Measurements from ENCODE around the gene TMEM63B.
A peak's percentile ranks its signal among the peaks of the same experiment; 100 is the strongest.
"Not testable (repeated sequence)": the region's sequence is repeated elsewhere in the genome, so short reads cannot be mapped to it uniquely, and the experiment has no call there.

TMEM63B gene

DNA sequence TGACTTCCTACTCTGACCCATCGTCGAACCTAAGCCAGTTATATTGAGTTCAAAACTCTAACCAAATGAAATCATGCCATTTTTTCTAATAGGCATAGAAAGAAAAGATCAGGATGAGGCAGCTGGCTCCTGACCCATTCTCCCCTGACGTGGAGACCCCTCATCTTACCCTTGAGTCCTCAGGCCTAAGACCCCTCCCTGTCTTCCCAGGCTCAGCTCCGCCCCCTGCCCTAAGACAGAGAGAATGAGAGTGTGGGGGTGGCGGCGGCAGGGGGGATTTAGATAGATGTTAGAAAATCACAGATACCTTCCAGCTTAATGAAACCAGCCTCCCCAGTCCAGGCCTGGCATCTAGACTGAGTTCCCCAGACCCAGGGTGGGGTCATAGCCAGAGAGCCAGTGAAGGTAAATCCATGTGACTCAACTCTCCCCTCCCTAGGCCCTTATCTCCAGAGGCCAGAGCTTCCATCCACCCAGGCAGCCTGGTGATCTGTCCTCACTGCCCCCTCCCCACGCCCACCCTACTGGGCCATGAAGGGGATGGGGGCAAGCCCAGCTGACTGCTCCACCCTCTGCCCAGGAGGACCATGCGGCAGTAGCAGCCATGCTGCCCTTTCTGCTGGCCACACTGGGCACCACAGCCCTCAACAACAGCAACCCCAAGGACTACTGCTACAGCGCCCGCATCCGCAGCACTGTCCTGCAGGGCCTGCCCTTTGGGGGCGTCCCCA is 6.8 kb downstream of the TMEM63B start:
- no peak for TF ChIP-seq POLR2A (IDR thresholded peaks at IDR 0.05; ENCODE audit: low read length)
- TF ChIP-seq GATA1 (IDR thresholded peaks at IDR 0.05; ENCODE audit: low read depth, low read length), result no peak
- peak; percentile 91 to 92 for DNase-seq

DNA sequence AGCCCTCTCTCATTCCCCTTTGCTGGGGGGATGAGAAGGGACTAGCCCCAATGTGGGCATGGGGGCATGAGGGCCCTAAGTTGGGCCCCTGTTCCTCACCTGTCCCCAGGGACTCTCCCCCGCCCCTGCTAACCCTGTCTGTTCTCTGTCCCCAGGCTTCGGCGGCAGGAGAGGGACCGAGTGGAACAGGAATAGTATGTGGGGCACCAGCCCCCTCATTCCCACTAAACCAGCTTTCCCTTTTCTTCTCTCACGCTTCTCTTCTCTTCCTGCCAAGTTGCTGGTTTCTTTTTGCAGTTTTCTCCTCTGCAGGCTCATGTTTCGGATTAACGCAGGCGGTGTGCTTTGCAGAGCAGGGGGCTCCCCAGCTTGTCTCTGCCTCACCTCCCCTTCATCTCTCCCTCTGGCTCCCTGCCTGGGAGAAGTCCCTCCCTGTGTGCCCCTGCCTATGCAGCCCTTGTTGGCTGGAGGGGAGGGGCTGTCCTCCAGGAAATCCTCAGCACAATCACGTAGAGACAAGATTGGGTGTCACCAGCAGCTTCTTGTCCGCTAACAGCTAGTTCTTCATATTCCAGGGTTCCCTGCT is 7.9 kb downstream of the TMEM63B start:
- TF ChIP-seq POLR2A (IDR thresholded peaks at IDR 0.05; ENCODE audit: low read length) (no peak), GATA1 (IDR thresholded peaks at IDR 0.05; ENCODE audit: low read depth, low read length) (no peak)
- DNase-seq, result no peak

DNA sequence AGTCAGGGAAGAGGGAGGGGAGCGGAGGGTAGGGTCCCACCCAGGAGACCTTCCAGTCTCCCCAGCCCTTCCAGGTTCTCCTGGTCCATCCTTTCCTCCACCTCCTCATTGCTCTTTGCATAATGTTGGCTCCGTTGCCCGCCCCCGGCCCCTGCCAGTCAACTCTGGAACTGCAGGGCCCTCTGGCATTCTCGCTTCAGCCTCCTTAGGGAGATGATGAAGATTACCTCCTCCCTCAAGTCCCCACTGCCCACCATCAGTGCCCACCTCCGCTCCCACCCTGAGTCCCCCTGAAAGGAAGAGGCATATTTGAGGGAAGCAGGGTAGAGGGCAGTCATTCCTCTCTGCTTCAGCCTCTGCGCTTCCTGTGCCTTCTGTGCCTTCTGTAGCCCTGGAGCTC is 8.5 kb downstream of the TMEM63B start:
- TF ChIP-seq POLR2A (IDR thresholded peaks at IDR 0.05; ENCODE audit: low read length), result no peak
- TF ChIP-seq GATA1 (IDR thresholded peaks at IDR 0.05; ENCODE audit: low read depth, low read length), result no peak
- DNase-seq, result no peak

DNA sequence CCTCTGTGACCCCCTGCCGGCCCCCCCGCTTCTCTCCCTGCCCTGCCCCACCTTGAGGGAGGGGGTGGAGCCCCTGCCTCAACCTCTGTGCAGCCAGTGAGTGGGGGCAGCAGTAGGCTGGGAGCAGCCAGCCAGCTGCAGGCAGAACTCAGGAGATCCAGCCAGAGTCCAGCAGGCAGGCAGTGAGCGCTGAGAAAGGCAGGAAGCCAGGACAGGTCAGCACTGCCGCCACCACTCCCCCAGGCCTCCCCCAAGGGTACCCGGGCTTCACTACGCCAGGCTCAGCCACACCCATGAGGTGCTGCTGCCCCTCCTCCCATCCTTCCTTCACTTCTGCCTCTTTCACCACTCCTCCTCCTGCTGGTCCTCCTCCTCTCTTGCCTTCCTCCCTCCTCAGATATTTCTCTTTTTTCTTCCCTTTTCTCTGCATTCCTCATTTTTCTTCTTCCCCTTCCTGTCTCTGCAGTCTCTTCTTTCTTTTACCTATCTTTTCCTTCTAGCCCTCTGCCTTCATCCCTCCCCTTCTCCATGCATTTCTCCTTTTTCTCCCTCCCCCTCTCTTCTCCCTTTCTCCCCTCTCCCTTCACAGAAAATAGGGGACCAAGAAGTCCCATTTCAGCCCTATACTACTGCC is 11.5 kb downstream of the TMEM63B start:
- no peak for TF ChIP-seq POLR2A (IDR thresholded peaks at IDR 0.05; ENCODE audit: low read length)
- TF ChIP-seq GATA1 (IDR thresholded peaks at IDR 0.05; ENCODE audit: low read depth, low read length), result no peak
- DNase-seq, result no peak

DNA sequence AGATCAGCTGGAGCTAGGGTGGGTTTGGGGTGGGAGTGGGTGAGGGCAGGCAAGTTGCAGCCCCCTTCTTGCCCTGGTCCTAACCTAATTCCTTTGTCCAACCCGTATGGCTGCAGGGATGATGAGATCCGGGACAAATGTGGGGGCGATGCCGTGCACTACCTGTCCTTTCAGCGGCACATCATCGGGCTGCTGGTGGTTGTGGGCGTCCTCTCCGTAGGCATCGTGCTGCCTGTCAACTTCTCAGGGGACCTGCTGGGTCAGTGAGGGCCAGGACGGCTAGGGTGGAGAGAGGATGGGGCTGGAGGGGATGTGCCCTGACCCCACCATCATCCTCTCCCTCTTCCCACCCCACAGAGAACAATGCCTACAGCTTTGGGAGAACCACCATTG is 12.0 kb downstream of the TMEM63B start:
- no peak for TF ChIP-seq GATA1 (IDR thresholded peaks at IDR 0.05; ENCODE audit: low read depth, low read length)
- no peak for TF ChIP-seq POLR2A (IDR thresholded peaks at IDR 0.05; ENCODE audit: low read length)
- DNase-seq, result no peak

DNA sequence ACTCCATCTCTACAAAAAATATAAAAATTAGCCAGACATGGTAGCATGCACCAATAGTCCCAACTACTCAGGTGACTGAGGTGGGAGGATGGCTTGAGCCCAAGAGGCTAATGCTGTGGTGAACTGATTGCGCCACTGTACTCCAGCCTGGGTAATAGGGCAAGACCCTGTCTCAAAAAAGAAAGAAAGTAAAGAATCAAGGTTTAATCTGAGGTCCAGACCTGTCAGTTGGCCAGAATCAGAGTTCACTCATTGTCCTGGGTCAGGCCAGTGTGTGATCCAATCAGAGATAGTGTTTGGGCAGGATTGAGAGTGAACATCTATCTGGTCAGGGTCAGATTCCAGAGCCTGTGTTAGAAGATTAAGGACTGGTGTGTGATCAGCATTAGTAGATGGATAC is 15.5 kb downstream of the TMEM63B start:
- TF ChIP-seq GATA1 (IDR thresholded peaks at IDR 0.05; ENCODE audit: low read depth, low read length) (no peak), POLR2A (IDR thresholded peaks at IDR 0.05; ENCODE audit: low read length) (no peak)
- DNase-seq, result no peak

DNA sequence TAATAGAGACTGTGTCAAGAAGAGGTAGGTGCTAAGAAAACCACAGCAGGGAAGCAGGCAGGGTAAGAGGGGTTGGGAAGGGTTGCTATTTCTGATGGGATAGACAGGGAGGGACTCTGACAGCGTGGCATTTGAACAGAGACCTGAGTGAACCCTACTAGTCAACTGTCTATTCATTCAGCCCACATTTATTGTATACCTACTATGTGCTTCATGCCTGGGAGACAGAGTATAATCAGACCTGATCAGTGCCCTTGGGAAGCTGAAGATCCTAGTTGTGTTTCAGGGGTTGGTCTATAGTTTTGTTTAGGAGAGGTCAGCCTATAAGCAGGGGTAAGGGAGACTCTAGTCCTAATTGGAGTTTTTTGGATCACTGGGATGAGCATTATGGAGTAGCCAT is 16.4 kb downstream of the TMEM63B start:
- TF ChIP-seq GATA1 (IDR thresholded peaks at IDR 0.05; ENCODE audit: low read depth, low read length) (no peak), POLR2A (IDR thresholded peaks at IDR 0.05; ENCODE audit: low read length) (no peak)
- DNase-seq, result no peak

DNA sequence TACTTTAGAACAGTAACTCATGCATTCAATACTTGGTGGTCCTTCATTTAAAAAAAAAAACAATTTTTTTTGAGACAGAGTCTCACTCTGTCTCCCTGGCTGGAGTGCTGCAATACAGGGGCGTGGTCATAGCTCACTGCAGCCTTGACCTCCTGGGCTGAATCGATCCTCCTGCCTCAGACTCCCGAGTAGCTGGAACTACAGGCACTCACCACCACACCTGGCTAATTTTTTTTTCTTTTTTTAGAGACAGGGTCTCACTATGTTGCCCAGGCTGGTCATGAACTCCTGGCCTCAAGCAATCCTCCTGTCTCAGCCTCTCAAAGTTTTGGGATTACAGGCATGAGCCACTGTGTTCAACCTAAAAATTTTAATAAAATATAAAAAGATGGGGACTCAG is 17.2 kb downstream of the TMEM63B start:
- DNase-seq, result not testable (repeated sequence)

DNA sequence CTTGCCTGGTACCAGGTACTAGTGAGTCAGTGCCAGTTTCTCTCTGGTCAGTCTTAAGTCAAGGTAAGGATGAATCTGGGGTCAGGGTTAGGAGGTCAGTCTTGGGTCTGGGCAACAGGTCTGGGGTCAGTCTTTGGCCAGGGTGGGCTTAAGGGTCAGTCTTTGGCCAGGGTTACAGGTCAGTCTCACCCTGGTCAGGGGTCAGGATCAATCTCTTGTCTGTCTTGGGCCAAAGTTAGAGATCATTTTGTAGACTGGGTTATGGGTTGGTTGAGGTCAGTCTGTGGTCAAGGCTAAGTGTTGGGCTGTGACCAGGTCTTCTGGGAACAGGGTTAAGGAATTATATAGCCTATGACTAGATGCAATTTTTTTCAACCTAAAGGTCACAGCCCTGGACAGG is 18.5 kb downstream of the TMEM63B start:
- DNase-seq, result no peak
- no peak for TF ChIP-seq POLR2A (IDR thresholded peaks at IDR 0.05; ENCODE audit: low read length)

DNA sequence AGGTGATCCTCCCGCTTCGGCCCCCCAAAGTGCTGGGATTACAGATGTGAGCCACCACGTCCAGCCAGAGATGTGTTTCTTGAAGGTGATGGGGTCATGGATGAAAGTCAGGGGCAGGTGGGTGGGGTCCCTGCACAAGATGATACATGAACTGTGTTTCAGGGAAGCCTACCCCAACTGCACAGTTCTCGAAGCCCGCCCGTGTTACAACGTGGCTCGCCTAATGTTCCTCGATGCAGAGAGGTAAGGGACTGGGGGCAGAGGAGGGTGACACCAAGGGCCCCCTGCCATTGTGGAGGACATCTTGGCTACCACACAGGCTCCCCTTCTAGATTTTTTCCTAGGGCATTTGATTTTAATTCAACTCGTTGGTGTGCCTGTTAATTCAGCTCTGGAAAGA is 19.3 kb downstream of the TMEM63B start:
- TF ChIP-seq GATA1 (IDR thresholded peaks at IDR 0.05; ENCODE audit: low read depth, low read length) (no peak), POLR2A (IDR thresholded peaks at IDR 0.05; ENCODE audit: low read length) (no peak)
- no peak for DNase-seq

DNA sequence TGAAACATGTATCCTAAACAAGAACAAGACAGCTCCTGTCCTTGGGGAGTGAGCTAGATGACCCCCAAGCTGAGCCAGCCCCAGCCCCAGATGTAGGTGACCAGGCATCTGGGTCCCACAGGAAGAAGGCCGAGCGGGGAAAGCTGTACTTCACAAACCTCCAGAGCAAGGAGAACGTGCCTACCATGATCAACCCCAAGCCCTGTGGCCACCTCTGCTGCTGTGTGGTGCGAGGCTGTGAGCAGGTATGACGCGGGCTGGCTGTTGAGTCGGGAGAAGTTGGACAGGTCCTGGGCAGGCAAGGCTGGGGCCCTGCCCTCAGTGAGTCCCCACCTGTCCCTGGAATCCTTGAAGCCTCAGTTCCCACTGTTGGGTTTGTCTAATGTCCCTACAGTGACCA is 19.9 kb downstream of the TMEM63B start:
- no peak for DNase-seq
- TF ChIP-seq GATA1 (IDR thresholded peaks at IDR 0.05; ENCODE audit: low read depth, low read length) (no peak), POLR2A (IDR thresholded peaks at IDR 0.05; ENCODE audit: low read length) (no peak)

DNA sequence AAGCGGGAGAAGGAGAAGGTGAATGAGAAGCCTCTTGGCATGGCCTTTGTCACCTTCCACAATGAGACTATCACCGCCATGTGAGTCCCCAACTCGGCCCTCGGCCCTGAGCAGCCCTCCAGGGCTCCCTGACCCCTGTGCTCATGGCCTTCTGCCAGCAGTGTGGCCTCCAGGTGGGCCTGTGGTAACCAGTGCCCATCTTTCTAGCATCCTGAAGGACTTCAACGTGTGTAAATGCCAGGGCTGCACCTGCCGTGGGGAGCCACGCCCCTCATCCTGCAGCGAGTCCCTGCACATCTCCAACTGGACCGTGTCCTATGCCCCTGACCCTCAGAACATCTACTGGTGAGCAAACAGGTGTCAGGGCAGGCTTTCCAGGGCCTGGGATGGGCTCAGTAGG is 21.0 kb downstream of the TMEM63B start:
- no peak for DNase-seq
- TF ChIP-seq POLR2A (IDR thresholded peaks at IDR 0.05; ENCODE audit: low read length), result no peak
- no peak for TF ChIP-seq GATA1 (IDR thresholded peaks at IDR 0.05; ENCODE audit: low read depth, low read length)

DNA sequence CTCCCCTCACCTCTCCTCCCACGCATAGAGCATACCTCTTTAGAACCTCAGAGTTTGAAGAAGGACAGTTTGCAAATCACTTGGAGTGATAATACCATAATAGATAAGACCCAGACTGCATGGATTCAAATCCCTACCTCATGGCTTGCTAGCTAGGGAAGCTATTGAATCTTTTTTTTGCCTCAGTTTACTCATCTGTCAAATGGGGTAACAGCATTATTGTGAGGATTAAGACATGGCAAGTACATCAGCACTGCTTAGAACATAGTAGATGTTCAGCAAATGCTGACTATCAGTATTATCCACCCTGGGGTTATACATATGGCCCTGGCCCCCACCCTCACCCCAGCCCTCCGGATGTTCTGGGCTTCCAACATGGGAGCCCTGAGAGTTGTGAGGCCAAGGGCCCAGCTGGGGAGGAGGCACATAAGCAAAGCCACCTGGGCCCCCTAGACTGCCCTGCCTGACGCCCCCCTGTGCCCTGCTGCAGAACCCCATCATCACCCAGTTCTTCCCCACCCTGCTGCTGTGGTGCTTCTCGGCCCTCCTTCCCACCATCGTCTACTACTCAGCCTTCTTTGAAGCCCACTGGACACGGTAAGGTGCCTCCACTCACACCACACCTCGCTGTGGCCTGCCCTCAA is 22.1 kb downstream of the TMEM63B start:
- TF ChIP-seq GATA1 (IDR thresholded peaks at IDR 0.05; ENCODE audit: low read depth, low read length), result no peak
- no peak for TF ChIP-seq POLR2A (IDR thresholded peaks at IDR 0.05; ENCODE audit: low read length)

DNA sequence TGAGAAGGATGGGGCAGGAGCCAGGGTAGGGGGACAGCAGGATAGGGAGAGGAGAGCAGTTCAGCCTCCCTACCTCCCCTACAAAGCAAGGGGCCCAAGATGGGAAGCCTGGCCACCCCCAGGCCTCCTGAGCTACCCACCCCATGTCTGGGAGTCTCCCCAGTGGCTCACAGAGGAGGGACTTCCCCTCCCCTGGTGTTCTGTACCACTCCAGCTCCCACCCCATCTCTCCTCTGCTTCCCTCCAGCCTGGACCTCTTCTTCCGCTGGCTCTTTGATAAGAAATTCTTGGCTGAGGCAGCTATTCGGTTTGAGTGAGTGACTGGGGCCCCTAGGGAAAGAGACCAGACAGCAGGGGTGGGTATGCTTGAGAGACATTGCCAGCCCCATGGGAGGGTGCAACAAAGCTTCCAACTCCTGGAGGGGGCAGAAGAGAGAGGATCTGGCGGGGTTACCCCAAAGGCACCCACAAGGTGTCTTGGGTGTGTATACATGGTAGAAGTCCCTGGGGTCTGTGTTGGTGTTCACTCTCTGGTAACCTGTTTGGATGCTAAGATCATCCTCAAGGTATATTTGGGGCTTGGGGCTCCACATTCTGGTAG is 23.1 kb downstream of the TMEM63B start:
- TF ChIP-seq POLR2A (IDR thresholded peaks at IDR 0.05; ENCODE audit: low read length), result no peak
- no peak for TF ChIP-seq GATA1 (IDR thresholded peaks at IDR 0.05; ENCODE audit: low read depth, low read length)
- no peak for DNase-seq

More for the DNA sequence above, 22.1 kb downstream of the TMEM63B start:
- no peak for DNase-seq
